HG03045 (cell line): Measurements from ENCODE around the gene MCM8.

Experiments used
- ATAC-seq: cut with Tn5 transposase; IDR thresholded peaks from one replicate; pipeline ENCODE4 v1.9.1; 2021; ENCODE audit warnings: mild to moderate bottlenecking, moderate library complexity; ENCODE audit not compliant: unreplicated experiment

Gene MCM8

GRCh38 chr20:6040540-6040939 lies 90.1 kb downstream of the MCM8 start:
- ATAC-seq: no peak

DNA sequence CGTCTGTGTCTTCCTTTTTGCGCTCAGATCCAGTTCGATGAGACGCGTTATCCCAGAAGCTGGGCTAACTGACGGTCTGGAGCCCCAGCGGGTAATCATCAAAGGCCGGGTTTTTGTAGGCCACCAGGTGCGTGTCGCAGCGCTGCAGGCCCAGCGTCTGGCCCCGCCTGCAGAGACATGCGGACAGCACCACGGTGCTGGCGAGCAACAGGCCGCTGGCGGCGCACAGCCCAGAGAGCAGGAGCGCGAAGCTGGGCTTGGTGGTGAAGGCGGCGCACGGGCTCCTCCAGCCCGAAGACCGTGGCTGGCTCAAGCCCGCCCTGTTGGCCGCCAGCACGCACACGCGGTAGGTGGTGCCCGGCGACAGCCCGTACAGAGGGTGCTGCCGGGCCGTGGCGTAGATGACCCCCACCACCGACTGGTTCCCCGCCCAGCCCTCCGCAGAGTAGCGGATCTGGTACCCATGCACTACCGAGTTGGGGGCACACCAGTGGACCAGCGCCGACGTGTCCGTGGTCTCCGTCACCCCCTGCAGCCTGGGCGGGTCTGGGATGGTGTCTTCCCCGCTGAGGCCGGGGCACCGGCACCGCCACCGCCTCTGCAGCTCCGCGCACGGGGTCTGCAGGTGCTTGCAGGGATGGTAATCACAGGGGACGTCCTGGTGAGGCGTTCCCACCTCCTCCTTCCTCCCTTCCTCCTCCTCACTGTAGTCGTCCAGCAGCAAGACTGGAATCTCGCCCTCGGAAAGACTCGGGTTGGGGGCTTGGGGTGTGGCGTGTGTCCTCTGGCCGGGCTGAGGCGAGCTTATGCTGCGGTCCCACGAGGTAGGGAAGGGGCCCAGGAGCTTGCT lies 90.7 kb downstream of the MCM8 start:
- no peak for ATAC-seq

DNA sequence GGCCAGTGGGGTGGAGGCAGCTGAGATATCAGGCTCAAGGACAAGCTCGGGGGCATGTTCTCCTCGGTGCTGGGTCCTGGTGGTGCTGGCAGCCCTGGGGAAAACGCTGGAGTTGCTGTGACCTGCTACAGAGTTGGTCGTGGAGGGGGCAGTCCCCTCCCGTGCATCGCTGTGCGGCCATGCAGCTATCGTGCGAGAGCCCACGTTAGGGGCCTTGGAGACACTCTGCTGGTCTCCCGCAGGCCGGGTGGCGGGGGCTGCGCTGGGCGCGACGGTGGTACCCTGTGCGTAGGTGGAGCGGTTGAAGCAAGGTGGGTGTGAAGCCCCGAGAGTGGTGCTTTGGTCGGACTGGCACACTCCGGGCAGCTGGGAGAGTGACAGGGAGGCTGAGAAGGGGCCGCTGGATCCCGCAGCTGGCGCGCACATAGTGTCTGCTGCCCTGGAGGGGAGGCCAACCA lies 91.4 kb downstream of the MCM8 start:
- ATAC-seq: no peak

GRCh38 chr20:6044115-6044514 lies 93.7 kb downstream of the MCM8 start:
- no peak for ATAC-seq

DNA sequence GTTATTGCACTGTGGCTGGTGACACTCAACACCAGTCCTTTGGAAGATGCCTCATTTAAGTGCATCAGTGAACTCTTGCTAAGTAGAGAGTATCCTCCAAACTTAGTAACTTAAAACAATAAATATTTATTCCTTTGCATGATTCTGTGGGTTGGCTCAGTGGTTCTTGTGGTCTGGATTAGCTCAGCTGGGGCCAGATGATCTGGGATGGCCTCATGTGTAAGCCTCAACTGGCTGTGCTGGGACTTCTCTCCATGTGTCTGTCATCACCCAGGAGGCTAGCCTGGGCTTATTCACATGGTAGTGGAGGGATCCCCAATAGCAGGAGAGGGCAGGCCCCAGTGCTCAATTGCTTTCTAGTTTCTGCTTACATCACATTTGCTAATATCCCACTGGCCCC lies 95.1 kb downstream of the MCM8 start:
- ATAC-seq: no peak

- ATAC-seq: no peak
Observed at GRCh38 chr20:6046432-6046831, 96.0 kb downstream of the MCM8 start.

GRCh38 chr20:6048391-6048790 lies 97.9 kb downstream of the MCM8 start:
- ATAC-seq: no peak
